ENCODE results near the gene FGF19. TPM values are rescaled to one million over a fixed set of nuclear protein-coding genes. Genes with fewer than 3 reads are reported as not detected.

FGF19 gene
- total RNA-seq, 1 experiment from 2014 or later: 7.4 TPM

GRCh38 chr11:69730500-69730899 lies 26.7 kb upstream of the FGF19 start:
- DNase-seq: no peak
- WGBS (ENCODE audit: extremely low coverage, insufficient read length, low lambda C conversion rate): no CpG with 5 or more reads among the region's 8 CpGs
- H2BK120ac ChIP-seq (ENCODE audit: low read depth, low read length, poor library complexity, severe bottlenecking): no peak overlapping the region

More at GRCh38 chr11:69730500-69730899, 26.7 kb upstream of the FGF19 start:
- Histone ChIP-seq H4K91ac (ENCODE audit: insufficient read length, low read depth, low read length) (no peak overlapping the region), H3K4me2 (ENCODE audit: insufficient read depth, insufficient read length, low read length) (no peak overlapping the region), H2AK5ac (ENCODE audit: insufficient read length, low read length) (no peak overlapping the region), H3K4ac (ENCODE audit: low read depth, low read length) (no peak overlapping the region), H3K27ac (ENCODE audit: insufficient read length, low read depth, low read length) (no peak overlapping the region), H3K23ac (ENCODE audit: insufficient read length, low read depth, low read length) (no peak overlapping the region), H3K23me2 (ENCODE audit: insufficient read length, low read depth, low read length, poor library complexity, severe bottlenecking) (no peaks in the 10 kb centered on the region), H4K5ac (ENCODE audit: insufficient read length, low read depth, low read length) (no peak overlapping the region), H3K79me2 (ENCODE audit: insufficient read depth, low read length) (no peaks in the 10 kb centered on the region), H3K4me1 (ENCODE audit: insufficient read depth, low read length) (no peaks in the 10 kb centered on the region), H3K14ac (ENCODE audit: insufficient read depth, low read length) (no peak overlapping the region; the same call in 1 of the 2 replicates), H3K9me3 (ENCODE audit: control insufficient read depth, low read depth, low read length) (no peaks in the 10 kb centered on the region), H3K9ac (ENCODE audit: extremely low read depth, insufficient read length, low read length) (no peak overlapping the region), H3K18ac (ENCODE audit: insufficient read length, low read depth, low read length) (no peak overlapping the region), H2BK12ac (ENCODE audit: insufficient read length, low read depth, low read length) (no peak overlapping the region), H4K20me1 (ENCODE audit: control insufficient read depth, insufficient read depth, insufficient read length) (no peaks in the 10 kb centered on the region), H2AFZ (ENCODE audit: low read length) (no peak overlapping the region), H3K79me1 (ENCODE audit: insufficient read depth, low read depth, low read length, poor library complexity, severe bottlenecking) (no peaks in the 10 kb centered on the region), H3K27me3 (ENCODE audit: insufficient read depth, low read length) (no peaks in the 10 kb centered on the region), H2BK5ac (ENCODE audit: insufficient read length, low read length) (no peak overlapping the region), H3K56ac (ENCODE audit: insufficient read length, low read depth, low read length) (no peak overlapping the region), H2BK20ac (ENCODE audit: low read depth, low read length, poor library complexity, severe bottlenecking) (no peak overlapping the region), H2BK15ac (ENCODE audit: low read depth, low read length) (no peak overlapping the region), H3T11ph (ENCODE audit: low read length) (no peak overlapping the region), H4K8ac (replicated peaks; ENCODE audit: insufficient read length, low read depth, low read length) (no peak overlapping the region)
- H3K27ac Mint-ChIP-seq: peak overlapping the region in 1 of 3 experiments; percentile 68; a peak in 2 of 7 replicates
- TF ChIP-seq CTCF (conservative IDR thresholded peaks at IDR 0.05): no peak
- H3K4me1 Mint-ChIP-seq: peaks cover 10% of the 10 kb centered on the region in 2 experiments
- peaks cover 0 to 7% (median 0%) of the 10 kb centered on the region in 3 experiments; a peak in 3 of 7 replicates for H3K36me3 Mint-ChIP-seq (ENCODE audit: insufficient read depth in 1 of 3, low read depth in 3 of 3)
- H3K4me3 Mint-ChIP-seq: no peak overlapping the region
- peaks cover 29% of the 10 kb centered on the region for H3K27me3 Mint-ChIP-seq (ENCODE audit: low read depth)
- peaks cover 12 to 14% of the 10 kb centered on the region in 2 experiments for H3K9me3 Mint-ChIP-seq
